Measurements from ENCODE around the gene PLAAT5. TPM values are rescaled to one million over a fixed set of nuclear protein-coding genes. Genes with fewer than 3 reads are reported as not detected.

Gene PLAAT5
- total RNA-seq, 1 experiment from 2014 or later, result not detected

- no TSS peak for BruUV-seq (replicated peaks)
- no peak overlapping the region for H3K4me2 ChIP-seq (ENCODE audit: low read length)
- no peak overlapping the region for H3K4me3 ChIP-seq (replicated peaks in 1 of 2; ENCODE audit: low read depth in 1 of 2, low read length in 2 of 2)
- CTCF ChIA-PET, result no interaction called here
- POLR2A ChIA-PET, result no interaction called here
- H3K79me2 ChIP-seq (ENCODE audit: insufficient read depth, low read length), result no peaks in the 10 kb centered on the region
- TF ChIP-seq CBX3 (IDR thresholded peaks at IDR 0.05; ENCODE audit: low read depth) (no peak), ELF1 (IDR thresholded peaks at IDR 0.05; ENCODE audit: borderline replicate concordance, low read depth) (no peak), SRF (IDR thresholded peaks at IDR 0.05; ENCODE audit: low read depth) (no peak), ZFX (IDR thresholded peaks at IDR 0.05) (no peak), CEBPB (IDR thresholded peaks at IDR 0.05; ENCODE audit: low read depth) (no peak), FOSL1 (IDR thresholded peaks at IDR 0.05; ENCODE audit: low read depth) (no peak), REST (IDR thresholded peaks at IDR 0.05; ENCODE audit: low read depth) (no peak)
- H3K27ac ChIP-seq (ENCODE audit: low read depth, low read length), result no peak overlapping the region
- no peaks in the 10 kb centered on the region for H4K20me1 ChIP-seq (ENCODE audit: insufficient read depth)
- ATAC-seq (no peak), DNase-seq (ENCODE audit: low read depth, low spot score) (no peak)
- no peak overlapping the region for H3K9ac ChIP-seq (ENCODE audit: low read length)
- RAD21 ChIA-PET (ENCODE audit: low non-redundant PET in 1 of 2, low total read pairs in 2 of 2, uncharacterized antibody in 2 of 2, unreplicated experiment in 2 of 2), result no interaction called here
- no peak overlapping the region for H2AFZ ChIP-seq (ENCODE audit: low read depth, low read length, poor library complexity, severe bottlenecking)
- no peaks in the 10 kb centered on the region for H3K4me1 ChIP-seq (ENCODE audit: control insufficient read depth in 1 of 2, insufficient read depth in 2 of 2, low read length in 2 of 2)
- no peaks in the 10 kb centered on the region for H3K36me3 ChIP-seq (ENCODE audit: control insufficient read depth in 1 of 2, insufficient read depth in 2 of 2, low read length in 2 of 2)
- peaks cover 18% of the 10 kb centered on the region; the same call in 1 of the 2 replicates for H3K27me3 ChIP-seq (ENCODE audit: insufficient read depth, low read length)
- H3K9me3 ChIP-seq (ENCODE audit: control insufficient read depth in 1 of 2, insufficient read depth in 1 of 2, low read depth in 1 of 2, low read length in 2 of 2), result no peaks in the 10 kb centered on the region
- H3K9me2 ChIP-seq (ENCODE audit: insufficient read depth), result no peaks in the 10 kb centered on the region
- intact Hi-C loops (cut with micrococcal nuclease), result no loop called here
Observed at GRCh38 chr11:63462137-63462536, 28.8 kb downstream of the PLAAT5 start.

- Histone ChIP-seq H3K79me2 (ENCODE audit: insufficient read depth, low read length) (no peaks in the 10 kb centered on the region), H3K4me2 (ENCODE audit: low read length) (no peak overlapping the region), H3K9ac (ENCODE audit: low read length) (no peak overlapping the region), H3K27ac (ENCODE audit: low read depth, low read length) (no peak overlapping the region), H3K9me2 (ENCODE audit: insufficient read depth) (no peaks in the 10 kb centered on the region), H3K9me3 (ENCODE audit: control insufficient read depth in 1 of 2, insufficient read depth in 1 of 2, low read depth in 1 of 2, low read length in 2 of 2) (no peaks in the 10 kb centered on the region), H3K4me1 (ENCODE audit: control insufficient read depth in 1 of 2, insufficient read depth in 2 of 2, low read length in 2 of 2) (no peaks in the 10 kb centered on the region), H3K27me3 (ENCODE audit: insufficient read depth, low read length) (peaks cover 18% of the 10 kb centered on the region; the same call in 1 of the 2 replicates), H3K4me3 (replicated peaks in 1 of 2; ENCODE audit: low read depth in 1 of 2, low read length in 2 of 2) (no peak overlapping the region), H2AFZ (ENCODE audit: low read depth, low read length, poor library complexity, severe bottlenecking) (no peak overlapping the region), H3K36me3 (ENCODE audit: control insufficient read depth in 1 of 2, insufficient read depth in 2 of 2, low read length in 2 of 2) (no peaks in the 10 kb centered on the region), H4K20me1 (ENCODE audit: insufficient read depth) (no peaks in the 10 kb centered on the region)
- intact Hi-C loops (cut with micrococcal nuclease), result no loop called here
- DNase-seq (ENCODE audit: low read depth, low spot score) (no peak), ATAC-seq (no peak)
- RAD21 ChIA-PET (ENCODE audit: low non-redundant PET in 1 of 2, low total read pairs in 2 of 2, uncharacterized antibody in 2 of 2, unreplicated experiment in 2 of 2), result no interaction called here
- CTCF ChIA-PET, result no interaction called here
- BruUV-seq (replicated peaks), result no TSS peak
- TF ChIP-seq SP1 (IDR thresholded peaks at IDR 0.05; ENCODE audit: low read depth) (no peak), ATF3 (IDR thresholded peaks at IDR 0.05) (no peak), SIN3A (IDR thresholded peaks at IDR 0.05; ENCODE audit: low read depth) (no peak), CEBPB (IDR thresholded peaks at IDR 0.05; ENCODE audit: low read depth) (no peak), POLR2A (IDR thresholded peaks at IDR 0.05; ENCODE audit: borderline replicate concordance, extremely low read depth, insufficient read depth, insufficient read length) (no peak)
- POLR2A ChIA-PET, result no interaction called here
Observed at GRCh38 chr11:63459586-63459985, 31.4 kb downstream of the PLAAT5 start.

All from HCT116 (cell line).